GM18861 (cell line): Measurements from ENCODE around the gene TFF3.

ENCODE experiments used
- ATAC-seq: cut with Tn5 transposase; IDR thresholded peaks from one replicate; pipeline ENCODE4 v1.9.1; 2021; ENCODE audit not compliant: unreplicated experiment

Gene TFF3

GRCh38 chr21:42291751-42292562 is 23.3 kb downstream of the TFF3 start:
- ATAC-seq, result no peak

GRCh38 chr21:42291003-42291750 is 24.0 kb downstream of the TFF3 start:
- ATAC-seq, result no peak

- ATAC-seq, result no peak
Measured at GRCh38 chr21:42290505-42290904, 24.7 kb downstream of the TFF3 start.

- no peak for ATAC-seq
Measured at GRCh38 chr21:42289926-42290325, 25.3 kb downstream of the TFF3 start.

- ATAC-seq, result no peak
Measured at GRCh38 chr21:42288962-42289361, 26.2 kb downstream of the TFF3 start.

GRCh38 chr21:42287193-42288083 is 27.8 kb downstream of the TFF3 start:
- ATAC-seq, result no peak

- ATAC-seq, result no peak
Measured at GRCh38 chr21:42286416-42286815, 28.8 kb downstream of the TFF3 start.

- ATAC-seq, result no peak
Measured at GRCh38 chr21:42285569-42286245, 29.5 kb downstream of the TFF3 start.

- no peak for ATAC-seq
Measured at GRCh38 chr21:42282715-42283114, 32.5 kb downstream of the TFF3 start.

- no peak for ATAC-seq
Measured at GRCh38 chr21:42282021-42282420, 33.2 kb downstream of the TFF3 start.

- ATAC-seq, result no peak
Measured at GRCh38 chr21:42281181-42281680, 34.0 kb downstream of the TFF3 start.

- no peak for ATAC-seq
Measured at GRCh38 chr21:42280356-42281180, 34.6 kb downstream of the TFF3 start.

GRCh38 chr21:42279888-42280287 is 35.3 kb downstream of the TFF3 start:
- no peak for ATAC-seq

- no peak for ATAC-seq
Measured at GRCh38 chr21:42279341-42279871, 35.8 kb downstream of the TFF3 start.

GRCh38 chr21:42278451-42279149 is 36.6 kb downstream of the TFF3 start:
- no peak for ATAC-seq

GRCh38 chr21:42277593-42277992 is 37.6 kb downstream of the TFF3 start:
- ATAC-seq, result no peak

- no peak for ATAC-seq
Measured at GRCh38 chr21:42276526-42277154, 38.6 kb downstream of the TFF3 start.

- no peak for ATAC-seq
Measured at GRCh38 chr21:42276076-42276475, 39.1 kb downstream of the TFF3 start.
